Fibroblast of lung (primary cell): ENCODE results near the gene GPAT3. TPM values are rescaled to one million over a fixed set of nuclear protein-coding genes. Genes with fewer than 3 reads are reported as not detected.

Experiments used
- DNase-seq, 2 donors: peaks; one replicate each; pipeline versions ENCODE4 v3.0.0 to v3.0.0-alpha.2; 2010; ENCODE audit warnings: low read depth in 2 of 2
- H2AFZ ChIP-seq: 2 replicates; pipeline ENCODE4 v1.5.1; 2012; ENCODE audit warnings: low read length, control low read depth, inconsistent platforms
- H3K27ac ChIP-seq: 2 replicates; pipeline ENCODE4 v1.5.1; 2011; ENCODE audit warnings: low read length, control low read depth; ENCODE audit not compliant: insufficient read depth
- H3K27me3 ChIP-seq: 2 replicates; pipeline ENCODE4 v1.5.1; 2011; ENCODE audit warnings: mild to moderate bottlenecking, low read length; ENCODE audit not compliant: control insufficient read depth, insufficient read depth
- H3K36me3 ChIP-seq: 2 replicates; pipeline ENCODE4 v1.5.1; 2011; ENCODE audit warnings: low read length; ENCODE audit not compliant: control insufficient read depth, insufficient read depth
- H3K4me1 ChIP-seq: 2 replicates; pipeline ENCODE4 v1.5.1; 2011; ENCODE audit warnings: low read length; ENCODE audit not compliant: control insufficient read depth, insufficient read depth; ENCODE audit errors: extremely low read depth
- H3K4me2 ChIP-seq: 2 replicates; pipeline ENCODE4 v1.5.1; 2011; ENCODE audit warnings: low read length, control low read depth; ENCODE audit not compliant: insufficient read depth; ENCODE audit errors: extremely low read depth
- H3K4me3 ChIP-seq, 4 experiments: fragments of 200-600 bp in 1 of 4; sonication (generic) in 1 of 4; replicated peaks in 1 of 4; 2 replicates each; pipeline ENCODE4 v1.5.1; 2011 to 2016; ENCODE audit warnings: low read length in 4 of 4, low read depth in 3 of 4, mild to moderate bottlenecking in 3 of 4, control low read depth in 2 of 4, inconsistent platforms in 1 of 4, mixed read lengths in 1 of 4; ENCODE audit not compliant: insufficient read depth in 1 of 4; ENCODE audit errors: control extremely low read depth in 1 of 4
- H3K79me2 ChIP-seq: 2 replicates; pipeline ENCODE4 v1.5.1; 2012; ENCODE audit warnings: mild to moderate bottlenecking, low read length, inconsistent platforms; ENCODE audit not compliant: control insufficient read depth, insufficient read depth
- H3K9ac ChIP-seq: 2 replicates; pipeline ENCODE4 v1.5.1; 2011; ENCODE audit warnings: mild to moderate bottlenecking, low read length, control low read depth; ENCODE audit not compliant: insufficient read depth
- H3K9me3 ChIP-seq: 2 replicates; pipeline ENCODE4 v1.5.1; 2012; ENCODE audit warnings: low read depth, low read length; ENCODE audit not compliant: control insufficient read depth, insufficient read depth
- H4K20me1 ChIP-seq: 2 replicates; pipeline ENCODE4 v1.5.1; 2011; ENCODE audit warnings: low read length; ENCODE audit not compliant: control insufficient read depth, insufficient read depth; ENCODE audit errors: extremely low read depth
- CTCF ChIP-seq, 2 donors: IDR thresholded peaks in 1 of 2; conservative IDR thresholded peaks in 1 of 2; 1 replicate in 1 of 2; 2 replicates in 1 of 2; pipeline ENCODE4 v1.5.1; 2011 to 2012; ENCODE audit warnings: low read length in 2 of 2, control low read depth in 1 of 2, inconsistent platforms in 1 of 2, low read depth in 1 of 2, mild to moderate bottlenecking in 1 of 2
- EZH2 ChIP-seq: IDR thresholded peaks from 2 replicates; pipeline ENCODE4 v1.5.1; 2012; ENCODE audit warnings: low read length, control low read depth, mild to moderate bottlenecking; ENCODE audit errors: missing control alignments
- polyA plus RNA-seq, 2 donors: library from polyadenylated mRNA; depleted of rRNA in 1 of 2; stranded (reverse) in 1 of 2; unstranded in 1 of 2; fragments of >200 nt; gene quantifications; 2 replicates each; pipeline ENCODE4 v1.2.1, GENCODE V29; 2011 to 2012; ENCODE audit warnings: missing spikeins in 1 of 2
- total RNA-seq: library from RNA; depleted of rRNA; stranded (reverse); fragments of >200 nt; gene quantifications from 2 replicates; pipeline ENCODE4 v1.2.1, GENCODE V29; 2014

Gene GPAT3
- total and polyA plus RNA-seq, 2 donors (not counting 1 experiment from before 2014, with no cell fraction given) = 2.6 to 4.1 TPM

- Histone ChIP-seq H3K27ac (no peak overlapping the region), H2AFZ (no peak overlapping the region), H3K9ac (no peak overlapping the region), H3K4me3 (no peak overlapping the region), H3K27me3 (no peaks in the 10 kb centered on the region), H3K4me2 (no peak overlapping the region), H3K36me3 (no peaks in the 10 kb centered on the region), H3K79me2 (peaks cover under 1% of the 10 kb centered on the region), H4K20me1 (no peaks in the 10 kb centered on the region), H3K9me3 (no peaks in the 10 kb centered on the region), H3K4me1 (peaks cover 5% of the 10 kb centered on the region)
- TF ChIP-seq CTCF (conservative IDR thresholded peaks at IDR 0.05 in 1 of 2, IDR thresholded peaks at IDR 0.05 in 1 of 2; ENCODE audit: low read depth in 1 of 2, low read length in 2 of 2) (no peak), EZH2 (no peak)
- DNase-seq = no peak
Observed at GRCh38 chr4:83560523-83560922, 24.6 kb downstream of the GPAT3 start.

- TF ChIP-seq CTCF (conservative IDR thresholded peaks at IDR 0.05 in 1 of 2, IDR thresholded peaks at IDR 0.05 in 1 of 2; ENCODE audit: low read depth in 1 of 2, low read length in 2 of 2) = no peak
- no peak for TF ChIP-seq EZH2
- Histone ChIP-seq H3K4me1 (peaks cover 5% of the 10 kb centered on the region), H3K9ac (no peak overlapping the region), H3K27ac (no peak overlapping the region), H3K79me2 (no peaks in the 10 kb centered on the region), H3K9me3 (no peaks in the 10 kb centered on the region), H3K36me3 (no peaks in the 10 kb centered on the region), H2AFZ (no peak overlapping the region), H3K4me2 (peak overlapping the region; percentile 54), H3K4me3 (no peak overlapping the region), H3K27me3 (no peaks in the 10 kb centered on the region), H4K20me1 (no peaks in the 10 kb centered on the region)
- peak; percentile 63 to 71 for DNase-seq
Observed at GRCh38 chr4:83561381-83561780, 25.5 kb downstream of the GPAT3 start.

- DNase-seq = no peak
- no peaks in the 10 kb centered on the region for H3K27me3 ChIP-seq
- H3K9ac ChIP-seq = no peak overlapping the region
- no peaks in the 10 kb centered on the region for H3K36me3 ChIP-seq
- no peaks in the 10 kb centered on the region for H3K79me2 ChIP-seq
- no peak overlapping the region for H2AFZ ChIP-seq
- no peak overlapping the region for H3K27ac ChIP-seq
- H3K4me2 ChIP-seq = no peak overlapping the region
- peaks cover 5% of the 10 kb centered on the region for H3K4me1 ChIP-seq
- TF ChIP-seq CTCF (conservative IDR thresholded peaks at IDR 0.05 in 1 of 2, IDR thresholded peaks at IDR 0.05 in 1 of 2; ENCODE audit: low read depth in 1 of 2, low read length in 2 of 2) = no peak
- no peak for TF ChIP-seq EZH2
- no peaks in the 10 kb centered on the region for H3K9me3 ChIP-seq
- H3K4me3 ChIP-seq = no peak overlapping the region
- H4K20me1 ChIP-seq = no peaks in the 10 kb centered on the region
Observed at GRCh38 chr4:83563998-83564397, 28.1 kb downstream of the GPAT3 start.
